Fibroblast of lung (primary cell): Measurements from ENCODE around the gene PLCH2. TPM values are rescaled to one million over a fixed set of nuclear protein-coding genes. Genes with fewer than 3 reads are reported as not detected.

Experiments used
- DNase-seq, 2 donors: peaks; one replicate each; pipeline versions ENCODE4 v3.0.0 to v3.0.0-alpha.2; 2010; ENCODE audit warnings: low read depth in 2 of 2
- H2AFZ ChIP-seq: 2 replicates; pipeline ENCODE4 v1.5.1; 2012; ENCODE audit warnings: low read length, control low read depth, inconsistent platforms
- H3K27ac ChIP-seq: 2 replicates; pipeline ENCODE4 v1.5.1; 2011; ENCODE audit warnings: low read length, control low read depth; ENCODE audit not compliant: insufficient read depth
- H3K27me3 ChIP-seq: 2 replicates; pipeline ENCODE4 v1.5.1; 2011; ENCODE audit warnings: mild to moderate bottlenecking, low read length; ENCODE audit not compliant: control insufficient read depth, insufficient read depth
- H3K36me3 ChIP-seq: 2 replicates; pipeline ENCODE4 v1.5.1; 2011; ENCODE audit warnings: low read length; ENCODE audit not compliant: control insufficient read depth, insufficient read depth
- H3K4me1 ChIP-seq: 2 replicates; pipeline ENCODE4 v1.5.1; 2011; ENCODE audit warnings: low read length; ENCODE audit not compliant: control insufficient read depth, insufficient read depth; ENCODE audit errors: extremely low read depth
- H3K4me2 ChIP-seq: 2 replicates; pipeline ENCODE4 v1.5.1; 2011; ENCODE audit warnings: low read length, control low read depth; ENCODE audit not compliant: insufficient read depth; ENCODE audit errors: extremely low read depth
- H3K4me3 ChIP-seq, 4 experiments: fragments of 200-600 bp in 1 of 4; sonication (generic) in 1 of 4; replicated peaks in 1 of 4; 2 replicates each; pipeline ENCODE4 v1.5.1; 2011 to 2016; ENCODE audit warnings: low read length in 4 of 4, low read depth in 3 of 4, mild to moderate bottlenecking in 3 of 4, control low read depth in 2 of 4, inconsistent platforms in 1 of 4, mixed read lengths in 1 of 4; ENCODE audit not compliant: insufficient read depth in 1 of 4; ENCODE audit errors: control extremely low read depth in 1 of 4
- H3K79me2 ChIP-seq: 2 replicates; pipeline ENCODE4 v1.5.1; 2012; ENCODE audit warnings: mild to moderate bottlenecking, low read length, inconsistent platforms; ENCODE audit not compliant: control insufficient read depth, insufficient read depth
- H3K9ac ChIP-seq: 2 replicates; pipeline ENCODE4 v1.5.1; 2011; ENCODE audit warnings: mild to moderate bottlenecking, low read length, control low read depth; ENCODE audit not compliant: insufficient read depth
- H3K9me3 ChIP-seq: 2 replicates; pipeline ENCODE4 v1.5.1; 2012; ENCODE audit warnings: low read depth, low read length; ENCODE audit not compliant: control insufficient read depth, insufficient read depth
- H4K20me1 ChIP-seq: 2 replicates; pipeline ENCODE4 v1.5.1; 2011; ENCODE audit warnings: low read length; ENCODE audit not compliant: control insufficient read depth, insufficient read depth; ENCODE audit errors: extremely low read depth
- CTCF ChIP-seq, 2 donors: IDR thresholded peaks in 1 of 2; conservative IDR thresholded peaks in 1 of 2; 1 replicate in 1 of 2; 2 replicates in 1 of 2; pipeline ENCODE4 v1.5.1; 2011 to 2012; ENCODE audit warnings: low read length in 2 of 2, control low read depth in 1 of 2, inconsistent platforms in 1 of 2, low read depth in 1 of 2, mild to moderate bottlenecking in 1 of 2
- EZH2 ChIP-seq: IDR thresholded peaks from 2 replicates; pipeline ENCODE4 v1.5.1; 2012; ENCODE audit warnings: low read length, control low read depth, mild to moderate bottlenecking; ENCODE audit errors: missing control alignments
- polyA plus RNA-seq, 2 donors: library from polyadenylated mRNA; depleted of rRNA in 1 of 2; stranded (reverse) in 1 of 2; unstranded in 1 of 2; fragments of >200 nt; gene quantifications; 2 replicates each; pipeline ENCODE4 v1.2.1, GENCODE V29; 2011 to 2012; ENCODE audit warnings: missing spikeins in 1 of 2
- total RNA-seq: library from RNA; depleted of rRNA; stranded (reverse); fragments of >200 nt; gene quantifications from 2 replicates; pipeline ENCODE4 v1.2.1, GENCODE V29; 2014

PLCH2 gene
- total and polyA plus RNA-seq, 2 donors (not counting 1 experiment from before 2014, with no cell fraction given) = 0.02 to 0.17 TPM

GRCh38 chr1:2516124-2516523 lies 40.0 kb downstream of the PLCH2 start:
- Histone ChIP-seq H3K36me3 (peaks cover 35% of the 10 kb centered on the region), H3K9ac (no peak overlapping the region), H3K27me3 (no peaks in the 10 kb centered on the region), H2AFZ (no peak overlapping the region), H3K27ac (no peak overlapping the region), H3K79me2 (no peaks in the 10 kb centered on the region), H3K4me3 (no peak overlapping the region), H3K4me1 (no peaks in the 10 kb centered on the region), H3K4me2 (no peak overlapping the region), H4K20me1 (no peaks in the 10 kb centered on the region), H3K9me3 (no peaks in the 10 kb centered on the region)
- TF ChIP-seq EZH2 (no peak), CTCF (conservative IDR thresholded peaks at IDR 0.05 in 1 of 2, IDR thresholded peaks at IDR 0.05 in 1 of 2; ENCODE audit: low read depth in 1 of 2, low read length in 2 of 2) (no peak)
- no peak for DNase-seq

GRCh38 chr1:2516946-2517345 lies 40.9 kb downstream of the PLCH2 start:
- no peak overlapping the region for H3K27ac ChIP-seq
- no peak for DNase-seq
- no peaks in the 10 kb centered on the region for H4K20me1 ChIP-seq
- no peak overlapping the region for H3K4me2 ChIP-seq
- TF ChIP-seq EZH2 (no peak), CTCF (conservative IDR thresholded peaks at IDR 0.05 in 1 of 2, IDR thresholded peaks at IDR 0.05 in 1 of 2; ENCODE audit: low read depth in 1 of 2, low read length in 2 of 2) (no peak)
- H2AFZ ChIP-seq = no peak overlapping the region
- no peaks in the 10 kb centered on the region for H3K9me3 ChIP-seq
- no peak overlapping the region for H3K4me3 ChIP-seq
- peaks cover under 1% of the 10 kb centered on the region for H3K79me2 ChIP-seq
- H3K36me3 ChIP-seq = peaks cover 35% of the 10 kb centered on the region
- no peak overlapping the region for H3K9ac ChIP-seq
- H3K27me3 ChIP-seq = no peaks in the 10 kb centered on the region
- no peaks in the 10 kb centered on the region for H3K4me1 ChIP-seq

GRCh38 chr1:2517966-2518365 lies 41.9 kb downstream of the PLCH2 start:
- DNase-seq = no peak
- H3K4me1 ChIP-seq = no peaks in the 10 kb centered on the region
- no peaks in the 10 kb centered on the region for H3K9me3 ChIP-seq
- peaks cover 5% of the 10 kb centered on the region for H3K79me2 ChIP-seq
- no peak for TF ChIP-seq CTCF (conservative IDR thresholded peaks at IDR 0.05 in 1 of 2, IDR thresholded peaks at IDR 0.05 in 1 of 2; ENCODE audit: low read depth in 1 of 2, low read length in 2 of 2)
- no peak for TF ChIP-seq EZH2
- no peaks in the 10 kb centered on the region for H3K27me3 ChIP-seq
- H4K20me1 ChIP-seq = no peaks in the 10 kb centered on the region
- H3K36me3 ChIP-seq = peaks cover 33% of the 10 kb centered on the region
- no peak overlapping the region for H2AFZ ChIP-seq
- H3K9ac ChIP-seq = no peak overlapping the region
- H3K27ac ChIP-seq = no peak overlapping the region
- H3K4me2 ChIP-seq = no peak overlapping the region
- no peak overlapping the region for H3K4me3 ChIP-seq
